Neural cell (in vitro differentiated cells): ENCODE data around the gene PTN. TPM values are rescaled to one million over a fixed set of nuclear protein-coding genes. Genes with fewer than 3 reads are reported as not detected.

ENCODE experiments used
- H2AFZ ChIP-seq: fragments of 200-600, 300-800 bp; sonication (generic), shearing (Covaris generic); 2 replicates; pipeline ENCODE4 v1.6.0; 2014; ENCODE audit warnings: low read depth, mild to moderate bottlenecking, antibody characterized with exemption, low read length, moderate library complexity
- H3F3A ChIP-seq: fragments of 200-600 bp; shearing (Covaris generic); 2 replicates; pipeline ENCODE4 v1.6.1; 2016; ENCODE audit warnings: mild to moderate bottlenecking, moderate library complexity, mixed read lengths, antibody characterized with exemption, low read length; ENCODE audit not compliant: insufficient read depth, poor library complexity, severe bottlenecking
- H3K27ac ChIP-seq: fragments of 200-600, 300-800 bp; sonication (generic), shearing (Covaris generic); 2 replicates; pipeline ENCODE4 v1.5.1; 2014; ENCODE audit warnings: mild to moderate bottlenecking, low read length, moderate library complexity
- H3K27me3 ChIP-seq: fragments of 300-800, 200-600 bp; sonication (generic), shearing (Covaris generic); 2 replicates; pipeline ENCODE4 v1.6.0; 2014; ENCODE audit warnings: mild to moderate bottlenecking, low read depth, low read length, moderate library complexity; ENCODE audit not compliant: insufficient read depth
- H3K36me3 ChIP-seq: fragments of 300-800, 200-600 bp; sonication (generic), shearing (Covaris generic); 2 replicates; pipeline ENCODE4 v1.5.1; 2014; ENCODE audit warnings: mild to moderate bottlenecking, antibody characterized with exemption, low read length, moderate library complexity; ENCODE audit not compliant: insufficient read depth
- H3K4me2 ChIP-seq: fragments of 300-800, 200-600 bp; sonication (generic), shearing (Covaris generic); 2 replicates; pipeline ENCODE4 v1.6.0; 2014; ENCODE audit warnings: mild to moderate bottlenecking, low read length
- H3K4me3 ChIP-seq: fragments of 300-800, 200-600 bp; sonication (generic), shearing (Covaris generic); 2 replicates; pipeline ENCODE4 v1.5.1; 2014; ENCODE audit warnings: mild to moderate bottlenecking, low read length, moderate library complexity
- H3K79me2 ChIP-seq: fragments of 200-600 bp; shearing (Covaris generic); replicated peaks from 2 replicates; pipeline ENCODE4 v1.6.0; 2014; ENCODE audit warnings: mild to moderate bottlenecking, low read length, moderate library complexity; ENCODE audit not compliant: insufficient read depth
- H3K9ac ChIP-seq: fragments of 300-800, 200-600 bp; sonication (generic), shearing (Covaris generic); 2 replicates; pipeline ENCODE4 v1.6.1; 2016; ENCODE audit warnings: mild to moderate bottlenecking, low read length, mixed read lengths
- H3K9me2 ChIP-seq: fragments of 200-600 bp; shearing (Covaris generic); 2 replicates; pipeline ENCODE4 v1.6.1; 2016; ENCODE audit warnings: mild to moderate bottlenecking, low read length, mixed read lengths; ENCODE audit not compliant: insufficient read depth
- H3K9me3 ChIP-seq: fragments of 200-600, 300-800 bp; sonication (generic), shearing (Covaris generic); 2 replicates; pipeline ENCODE4 v1.6.1; 2016; ENCODE audit warnings: mild to moderate bottlenecking, mixed run types, low read length, moderate library complexity, mixed read lengths
- H4K20me1 ChIP-seq: fragments of 200-600 bp; shearing (Covaris generic); 2 replicates; pipeline ENCODE4 v1.6.1; 2016; ENCODE audit warnings: mild to moderate bottlenecking, mixed run types; ENCODE audit not compliant: insufficient read depth
- CTCF ChIP-seq: fragments of 450-650 bp; IDR thresholded peaks from 2 replicates; pipeline ENCODE4 v1.5.1; 2014; ENCODE audit warnings: antibody characterized with exemption, mild to moderate bottlenecking, moderate library complexity; ENCODE audit not compliant: poor library complexity, severe bottlenecking
- EP300 ChIP-seq: fragments of 450-650 bp; conservative IDR thresholded peaks from 2 replicates; pipeline ENCODE4 v1.6.1; 2014; ENCODE audit warnings: antibody characterized with exemption, mild to moderate bottlenecking, moderate library complexity; ENCODE audit not compliant: poor library complexity, severe bottlenecking
- EZH2 ChIP-seq: fragments of 200-600, 300-800 bp; shearing (Covaris generic), sonication (generic); IDR thresholded peaks from 2 replicates; pipeline ENCODE4 v1.6.1; 2014; ENCODE audit warnings: antibody characterized with exemption, low read length, borderline replicate concordance, mild to moderate bottlenecking; ENCODE audit not compliant: insufficient read depth, poor library complexity, severe bottlenecking
- MXI1 ChIP-seq: fragments of 450-650 bp; conservative IDR thresholded peaks from 2 replicates; pipeline ENCODE4 v1.6.1; 2014; ENCODE audit warnings: antibody characterized with exemption, mild to moderate bottlenecking; ENCODE audit not compliant: poor library complexity, severe bottlenecking
- POLR2AphosphoS5 ChIP-seq: IDR thresholded peaks from 2 replicates; pipeline ENCODE4 v1.6.1; 2012
- RAD21 ChIP-seq: fragments of 450-650 bp; conservative IDR thresholded peaks from 2 replicates; pipeline ENCODE4 v1.6.1; 2014; ENCODE audit warnings: antibody characterized with exemption, mild to moderate bottlenecking, moderate library complexity
- REST ChIP-seq: IDR thresholded peaks from 2 replicates; pipeline ENCODE4 v1.6.1; 2012; ENCODE audit warnings: borderline replicate concordance
- SMC3 ChIP-seq: fragments of 450-650 bp; conservative IDR thresholded peaks from 2 replicates; pipeline ENCODE4 v1.6.1; 2014; ENCODE audit warnings: antibody characterized with exemption, mild to moderate bottlenecking, moderate library complexity; ENCODE audit not compliant: poor library complexity
- TAF1 ChIP-seq: IDR thresholded peaks from 2 replicates; pipeline ENCODE4 v1.6.1; 2012; ENCODE audit warnings: low read depth
- polyA plus RNA-seq: library from polyadenylated mRNA; depleted of rRNA; stranded (reverse); fragments of >200 nt; gene quantifications from 2 replicates; pipeline ENCODE4 v1.2.3, GENCODE V29; 2014

The PTN gene
- polyA plus RNA-seq, 1 donor from 2014 or later, result 14.1 TPM

- Histone ChIP-seq H2AFZ (no peak overlapping the region), H3K9me3 (no peaks in the 10 kb centered on the region), H3K4me2 (no peak overlapping the region), H3K27me3 (no peaks in the 10 kb centered on the region), H3K9ac (no peak overlapping the region), H3K4me3 (no peak overlapping the region), H3K79me2 (no peaks in the 10 kb centered on the region), H4K20me1 (no peaks in the 10 kb centered on the region), H3K9me2 (no peaks in the 10 kb centered on the region), H3K27ac (no peak overlapping the region), H3K36me3 (no peaks in the 10 kb centered on the region), H3F3A (no peaks in the 10 kb centered on the region)
- TF ChIP-seq CTCF, result no peak
- no peak for TF ChIP-seq POLR2AphosphoS5
- TF ChIP-seq TAF1, result no peak
- no peak for TF ChIP-seq REST
- TF ChIP-seq EZH2, result no peak
- no peak for TF ChIP-seq SMC3
- no peak for TF ChIP-seq RAD21
- TF ChIP-seq EP300, result no peak
- TF ChIP-seq MXI1, result no peak
Observed at GRCh38 chr7:137381045-137381444, 37.5 kb upstream of the PTN start.

- H3K27ac ChIP-seq, result no peak overlapping the region
- H2AFZ ChIP-seq, result no peak overlapping the region
- H3K4me2 ChIP-seq, result no peak overlapping the region
- no peaks in the 10 kb centered on the region for H3K79me2 ChIP-seq
- no peaks in the 10 kb centered on the region for H3K27me3 ChIP-seq
- no peak overlapping the region for H3K9ac ChIP-seq
- H3K9me2 ChIP-seq, result no peaks in the 10 kb centered on the region
- no peaks in the 10 kb centered on the region for H4K20me1 ChIP-seq
- no peak overlapping the region for H3K4me3 ChIP-seq
- no peaks in the 10 kb centered on the region for H3F3A ChIP-seq
- H3K36me3 ChIP-seq, result no peaks in the 10 kb centered on the region
- TF ChIP-seq MXI1 (no peak), POLR2AphosphoS5 (no peak), REST (no peak), CTCF (no peak), TAF1 (no peak), EP300 (no peak), RAD21 (no peak), EZH2 (no peak), SMC3 (no peak)
- H3K9me3 ChIP-seq, result no peaks in the 10 kb centered on the region
Observed at GRCh38 chr7:137373507-137373906, 30.0 kb upstream of the PTN start.
